Sigmoid colon (tissue), 7 donors: ENCODE results near the gene CEACAM21. TPM values are rescaled to one million over a fixed set of nuclear protein-coding genes. Genes with fewer than 3 reads are reported as not detected.

ENCODE experiments used
- DNase-seq: peaks from one replicate; pipeline ENCODE4 v3.0.0-alpha.2; 2019
- H3K27ac ChIP-seq, 4 donors: fragments of 200-600 bp; sonication (generic); one replicate each; pipeline ENCODE4 v1.5.1; 2016 to 2019; ENCODE audit warnings: mild to moderate bottlenecking in 1 of 4
- H3K27me3 ChIP-seq, 3 donors: fragments of 200-600 bp; sonication (generic); one replicate each; pipeline ENCODE4 v1.5.1; 2019; ENCODE audit warnings: mild to moderate bottlenecking in 1 of 3
- H3K36me3 ChIP-seq, 4 donors: fragments of 200-600 bp; sonication (generic); one replicate each; pipeline ENCODE4 v1.5.1; 2016 to 2019
- H3K4me1 ChIP-seq, 4 donors: fragments of 200-600 bp; sonication (generic); one replicate each; pipeline ENCODE4 v1.5.1; 2017 to 2019
- H3K4me3 ChIP-seq, 4 donors: fragments of 200-600 bp; sonication (generic); one replicate each; pipeline ENCODE4 v1.5.1; 2017 to 2019; ENCODE audit warnings: mild to moderate bottlenecking in 2 of 4, moderate library complexity in 1 of 4
- H3K9me3 ChIP-seq, 4 donors: fragments of 200-600 bp in 3 of 4; sonication (generic) in 3 of 4; one replicate each; pipeline versions ENCODE4 v1.5.1 to v1.6.1; 2013 to 2019
- CTCF ChIP-seq, 4 experiments: fragments of 450-650 bp in 3 of 4; fragments of 200-600 bp in 1 of 4; IDR thresholded peaks; one replicate each; pipeline ENCODE4 v1.5.1; 2016 to 2019; ENCODE audit warnings: antibody characterized with exemption in 4 of 4, mild to moderate bottlenecking in 3 of 4, moderate library complexity in 2 of 4
- EP300 ChIP-seq, 4 donors: sonication (generic); formaldehyde crosslinking; IDR thresholded peaks; one replicate each; pipeline ENCODE4 v1.6.1; 2017; ENCODE audit warnings: antibody characterized with exemption in 4 of 4
- POLR2A ChIP-seq, 2 donors: fragments of 450-650 bp; IDR thresholded peaks; one replicate each; pipeline ENCODE4 v1.6.1; 2016; ENCODE audit warnings: antibody characterized with exemption in 2 of 2, mild to moderate bottlenecking in 2 of 2, moderate library complexity in 2 of 2
- POLR2AphosphoS5 ChIP-seq, 4 donors: sonication (generic); formaldehyde crosslinking; IDR thresholded peaks; one replicate each; pipeline ENCODE4 v1.6.1; 2017; ENCODE audit warnings: antibody characterized with exemption in 4 of 4
- WGBS, 2 donors: extraction: QIAGEN DNeasy Blood & Tissue Kit; methylation state at CpG; one replicate each; pipeline ENCODE4 v1.1.7; 2013; 5-methylcytosine and 5-hydroxymethylcytosine counted together
- intact Hi-C: fragments of 100-400 bp; cut with DNase I; formaldehyde crosslinking; loops from one replicate; pipeline ENCODE4 v1.15.1; 2023
- polyA plus RNA-seq, 3 donors: library from polyadenylated mRNA; stranded (reverse); fragments of 200-250 nt; gene quantifications; one replicate each; pipeline ENCODE4 v1.2.3, GENCODE V29; 2013
- total RNA-seq, 4 donors: library from RNA; depleted of rRNA; stranded (reverse); fragments of >200 nt; gene quantifications; one replicate each; pipeline ENCODE4 v1.1.0, GENCODE V29; 2016
- donor health status: healthy with polysubstance abuse.
- donor health status: Bipolar disorder and iron deficiency.
- donor health status: healthy.

CEACAM21 gene
- total and polyA plus RNA-seq, 7 donors, result 1.5 to 11.9 (median 3.2) TPM; not detected in 3

GRCh38 chr19:41584260-41584810 is 8.4 kb downstream of the CEACAM21 start:
- Histone ChIP-seq H3K27ac (no peak overlapping the region), H3K4me1 (no peaks in the 10 kb centered on the region), H3K9me3 (peaks cover 0 to 2% (median 0%) of the 10 kb centered on the region in 4 donors), H3K36me3 (no peaks in the 10 kb centered on the region), H3K27me3 (peaks cover 0 to 13% (median 0%) of the 10 kb centered on the region in 3 donors), H3K4me3 (no peak overlapping the region)
- intact Hi-C loops, result no loop called here
- DNase-seq, result no peak
- WGBS, 2 donors, result 69 to 80% methylated on average over 6 of the region's 6 CpGs
- TF ChIP-seq CTCF (IDR thresholded peaks at IDR 0.05), result no peak
- no peak for TF ChIP-seq POLR2A (IDR thresholded peaks at IDR 0.05)
- TF ChIP-seq POLR2AphosphoS5 (IDR thresholded peaks at IDR 0.05), result no peak
- TF ChIP-seq EP300 (IDR thresholded peaks at IDR 0.05), result no peak

GRCh38 chr19:41584931-41585330 is 9.0 kb downstream of the CEACAM21 start:
- 75 to 76% methylated on average over 1 of the region's 1 CpG for WGBS, 2 donors
- Histone ChIP-seq H3K9me3 (peaks cover 0 to 2% (median 0%) of the 10 kb centered on the region in 4 donors), H3K36me3 (no peaks in the 10 kb centered on the region), H3K27ac (no peak overlapping the region), H3K27me3 (peaks cover 0 to 13% (median 0%) of the 10 kb centered on the region in 3 donors), H3K4me1 (no peaks in the 10 kb centered on the region), H3K4me3 (no peak overlapping the region)
- intact Hi-C loops, result no loop called here
- TF ChIP-seq POLR2A (IDR thresholded peaks at IDR 0.05) (no peak), EP300 (IDR thresholded peaks at IDR 0.05) (no peak), CTCF (IDR thresholded peaks at IDR 0.05) (no peak), POLR2AphosphoS5 (IDR thresholded peaks at IDR 0.05) (no peak)
- DNase-seq, result no peak

- no peaks in the 10 kb centered on the region for H3K4me1 ChIP-seq
- H3K27me3 ChIP-seq, result peaks cover 0 to 10% (median 0%) of the 10 kb centered on the region in 3 donors
- H3K27ac ChIP-seq, result no peak overlapping the region
- intact Hi-C loops, result no loop called here
- no peaks in the 10 kb centered on the region for H3K36me3 ChIP-seq
- TF ChIP-seq EP300 (IDR thresholded peaks at IDR 0.05) (no peak), POLR2AphosphoS5 (IDR thresholded peaks at IDR 0.05) (no peak), POLR2A (IDR thresholded peaks at IDR 0.05) (no peak), CTCF (IDR thresholded peaks at IDR 0.05) (no peak)
- no peak for DNase-seq
- H3K9me3 ChIP-seq, result peaks cover 0 to 2% (median 0%) of the 10 kb centered on the region in 4 donors
- H3K4me3 ChIP-seq, result no peak overlapping the region
Measured at GRCh38 chr19:41586064-41586463, 10.1 kb downstream of the CEACAM21 start.

- H3K9me3 ChIP-seq, result no peaks in the 10 kb centered on the region
- H3K4me1 ChIP-seq, result no peaks in the 10 kb centered on the region
- WGBS, 2 donors, result 63 to 77% methylated on average over 9 of the region's 9 CpGs
- no peak overlapping the region for H3K4me3 ChIP-seq
- intact Hi-C loops, result no loop called here
- H3K36me3 ChIP-seq, result no peaks in the 10 kb centered on the region
- no peak for DNase-seq
- TF ChIP-seq POLR2A (IDR thresholded peaks at IDR 0.05) (no peak), POLR2AphosphoS5 (IDR thresholded peaks at IDR 0.05) (no peak), EP300 (IDR thresholded peaks at IDR 0.05) (no peak), CTCF (IDR thresholded peaks at IDR 0.05) (no peak)
- H3K27ac ChIP-seq, result no peak overlapping the region
- peaks cover 0 to 10% (median 0%) of the 10 kb centered on the region in 3 donors for H3K27me3 ChIP-seq
Measured at GRCh38 chr19:41587101-41587837, 11.3 kb downstream of the CEACAM21 start.
